Measurements from ENCODE around the gene FAM117B.

DNA sequence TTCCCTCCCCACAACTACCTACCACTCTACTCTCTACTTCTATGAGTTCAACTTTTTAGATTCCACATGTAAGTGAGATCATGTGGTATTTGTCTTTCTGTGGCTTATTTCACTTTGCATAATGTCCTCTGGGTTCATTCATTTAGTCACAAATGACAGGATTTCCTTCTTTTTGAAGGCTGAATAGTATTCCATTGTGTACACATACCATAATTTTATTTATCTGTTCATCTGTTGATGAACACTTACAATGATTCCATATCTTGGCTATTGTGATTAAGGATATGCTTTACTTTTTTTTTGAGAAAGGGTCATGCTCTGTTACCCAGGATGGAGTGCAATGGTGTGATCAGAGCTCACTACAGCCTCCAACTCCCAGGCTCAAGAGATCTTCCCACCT is 163.2 kb downstream of the FAM117B start:
- TF ChIP-seq, protein P1, sequence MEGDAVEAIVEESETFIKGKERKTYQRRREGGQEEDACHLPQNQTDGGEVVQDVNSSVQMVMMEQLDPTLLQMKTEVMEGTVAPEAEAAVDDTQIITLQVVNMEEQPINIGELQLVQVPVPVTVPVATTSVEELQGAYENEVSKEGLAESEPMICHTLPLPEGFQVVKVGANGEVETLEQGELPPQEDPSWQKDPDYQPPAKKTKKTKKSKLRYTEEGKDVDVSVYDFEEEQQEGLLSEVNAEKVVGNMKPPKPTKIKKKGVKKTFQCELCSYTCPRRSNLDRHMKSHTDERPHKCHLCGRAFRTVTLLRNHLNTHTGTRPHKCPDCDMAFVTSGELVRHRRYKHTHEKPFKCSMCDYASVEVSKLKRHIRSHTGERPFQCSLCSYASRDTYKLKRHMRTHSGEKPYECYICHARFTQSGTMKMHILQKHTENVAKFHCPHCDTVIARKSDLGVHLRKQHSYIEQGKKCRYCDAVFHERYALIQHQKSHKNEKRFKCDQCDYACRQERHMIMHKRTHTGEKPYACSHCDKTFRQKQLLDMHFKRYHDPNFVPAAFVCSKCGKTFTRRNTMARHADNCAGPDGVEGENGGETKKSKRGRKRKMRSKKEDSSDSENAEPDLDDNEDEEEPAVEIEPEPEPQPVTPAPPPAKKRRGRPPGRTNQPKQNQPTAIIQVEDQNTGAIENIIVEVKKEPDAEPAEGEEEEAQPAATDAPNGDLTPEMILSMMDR (IDR thresholded peaks at IDR 0.05; ENCODE audit: insufficient read depth, low read length, poor library complexity, severe bottlenecking) = no peak
- no peak for TF ChIP-seq EZH2phosphoT487 (conservative IDR thresholded peaks at IDR 0.05; ENCODE audit: low read length)
